ENCODE data around the gene MED12.

The MED12 gene

GRCh38 chrX:71117358-71117757 lies 1.0 kb upstream of the MED12 start:
- no peaks in the 10 kb centered on the region for H3K9me2 ChIP-seq (replicated peaks; ENCODE audit: low read depth, low read length)
- peak overlapping the region; percentile 82 for H3K4me2 ChIP-seq (ENCODE audit: low read depth, low read length, poor library complexity, severe bottlenecking)
- H3F3A ChIP-seq (ENCODE audit: low read depth), result peaks cover 2% of the 10 kb centered on the region; the same call in 1 of the 2 replicates
- peak overlapping the region; percentile 90 for H3K9ac ChIP-seq (ENCODE audit: low read depth, low read length, poor library complexity, severe bottlenecking)
- no peaks in the 10 kb centered on the region for H3K9me3 ChIP-seq (ENCODE audit: insufficient read depth, low read depth, low read length)
- peaks cover 23% of the 10 kb centered on the region for H3K4me1 ChIP-seq (ENCODE audit: insufficient read depth, low read length, poor library complexity, severe bottlenecking)
- no peaks in the 10 kb centered on the region for H3K27me3 ChIP-seq (ENCODE audit: insufficient read depth, low read length, poor library complexity, severe bottlenecking)
- peaks cover 15% of the 10 kb centered on the region; the same call in 1 of the 2 replicates for H3K36me3 ChIP-seq (ENCODE audit: insufficient read depth, low read length)
- no peak overlapping the region for H2AFZ ChIP-seq (ENCODE audit: low read length)
- H3K4me3 ChIP-seq (ENCODE audit: low read length, poor library complexity, severe bottlenecking), result peak overlapping the region; percentile 87
- peaks cover 8% of the 10 kb centered on the region for H4K20me1 ChIP-seq (ENCODE audit: insufficient read depth, low read length, poor library complexity, severe bottlenecking)
- TF ChIP-seq EZH2phosphoT487 (IDR thresholded peaks at IDR 0.05; ENCODE audit: borderline replicate concordance), result no peak
- no peak for TF ChIP-seq CTCF (conservative IDR thresholded peaks at IDR 0.05; ENCODE audit: low read length)
- H3K79me2 ChIP-seq (ENCODE audit: insufficient read depth, low read length), result peaks cover 38% of the 10 kb centered on the region

- no peaks in the 10 kb centered on the region for H3K9me2 ChIP-seq (replicated peaks; ENCODE audit: low read depth, low read length)
- H3K27me3 ChIP-seq (ENCODE audit: insufficient read depth, low read length, poor library complexity, severe bottlenecking), result no peaks in the 10 kb centered on the region
- no peak for TF ChIP-seq CTCF (conservative IDR thresholded peaks at IDR 0.05; ENCODE audit: low read length)
- TF ChIP-seq EZH2phosphoT487 (IDR thresholded peaks at IDR 0.05; ENCODE audit: borderline replicate concordance), result no peak
- H3K9me3 ChIP-seq (ENCODE audit: insufficient read depth, low read depth, low read length), result no peaks in the 10 kb centered on the region
- peak overlapping the region; percentile 87 for H3K4me3 ChIP-seq (ENCODE audit: low read length, poor library complexity, severe bottlenecking)
- peaks cover 38% of the 10 kb centered on the region for H3K79me2 ChIP-seq (ENCODE audit: insufficient read depth, low read length)
- H3K9ac ChIP-seq (ENCODE audit: low read depth, low read length, poor library complexity, severe bottlenecking), result peak overlapping the region; percentile 90
- H3K4me2 ChIP-seq (ENCODE audit: low read depth, low read length, poor library complexity, severe bottlenecking), result peak overlapping the region; percentile 97
- peaks cover 8% of the 10 kb centered on the region for H4K20me1 ChIP-seq (ENCODE audit: insufficient read depth, low read length, poor library complexity, severe bottlenecking)
- H3F3A ChIP-seq (ENCODE audit: low read depth), result no peaks in the 10 kb centered on the region
- H3K36me3 ChIP-seq (ENCODE audit: insufficient read depth, low read length), result peaks cover 28% of the 10 kb centered on the region; the same call in 1 of the 2 replicates
- H2AFZ ChIP-seq (ENCODE audit: low read length), result no peak overlapping the region; the same call in 1 of the 2 replicates
- H3K4me1 ChIP-seq (ENCODE audit: insufficient read depth, low read length, poor library complexity, severe bottlenecking), result peaks cover 10% of the 10 kb centered on the region
These were observed 664 bp downstream of the MED12 start for GRCh38 chrX:71118985-71119535.

- peak overlapping the region; percentile 27 for H3K4me2 ChIP-seq (ENCODE audit: low read depth, low read length, poor library complexity, severe bottlenecking)
These were observed 9.9 kb downstream of the MED12 start for GRCh38 chrX:71128166-71128833.

More at GRCh38 chrX:71128166-71128833, 9.9 kb downstream of the MED12 start:
- Histone ChIP-seq H3K9ac (ENCODE audit: low read depth, low read length, poor library complexity, severe bottlenecking) (no peak overlapping the region), H3K79me2 (ENCODE audit: insufficient read depth, low read length) (peaks cover 7% of the 10 kb centered on the region; the same call in 1 of the 2 replicates), H4K20me1 (ENCODE audit: insufficient read depth, low read length, poor library complexity, severe bottlenecking) (no peaks in the 10 kb centered on the region), H3F3A (ENCODE audit: low read depth) (no peaks in the 10 kb centered on the region), H3K27me3 (ENCODE audit: insufficient read depth, low read length, poor library complexity, severe bottlenecking) (no peaks in the 10 kb centered on the region), H2AFZ (ENCODE audit: low read length) (no peak overlapping the region), H3K9me2 (replicated peaks; ENCODE audit: low read depth, low read length) (no peaks in the 10 kb centered on the region), H3K4me1 (ENCODE audit: insufficient read depth, low read length, poor library complexity, severe bottlenecking) (peaks cover 12% of the 10 kb centered on the region), H3K9me3 (ENCODE audit: insufficient read depth, low read depth, low read length) (no peaks in the 10 kb centered on the region), H3K4me3 (ENCODE audit: low read length, poor library complexity, severe bottlenecking) (no peak overlapping the region), H3K36me3 (ENCODE audit: insufficient read depth, low read length) (peaks cover 62% of the 10 kb centered on the region; the same call in 1 of the 2 replicates)
- TF ChIP-seq EZH2phosphoT487 (IDR thresholded peaks at IDR 0.05; ENCODE audit: borderline replicate concordance), result no peak
- no peak for TF ChIP-seq CTCF (conservative IDR thresholded peaks at IDR 0.05; ENCODE audit: low read length)

All from Loucy (cell line).